Measurements from ENCODE around the gene ZNF507.

DNA sequence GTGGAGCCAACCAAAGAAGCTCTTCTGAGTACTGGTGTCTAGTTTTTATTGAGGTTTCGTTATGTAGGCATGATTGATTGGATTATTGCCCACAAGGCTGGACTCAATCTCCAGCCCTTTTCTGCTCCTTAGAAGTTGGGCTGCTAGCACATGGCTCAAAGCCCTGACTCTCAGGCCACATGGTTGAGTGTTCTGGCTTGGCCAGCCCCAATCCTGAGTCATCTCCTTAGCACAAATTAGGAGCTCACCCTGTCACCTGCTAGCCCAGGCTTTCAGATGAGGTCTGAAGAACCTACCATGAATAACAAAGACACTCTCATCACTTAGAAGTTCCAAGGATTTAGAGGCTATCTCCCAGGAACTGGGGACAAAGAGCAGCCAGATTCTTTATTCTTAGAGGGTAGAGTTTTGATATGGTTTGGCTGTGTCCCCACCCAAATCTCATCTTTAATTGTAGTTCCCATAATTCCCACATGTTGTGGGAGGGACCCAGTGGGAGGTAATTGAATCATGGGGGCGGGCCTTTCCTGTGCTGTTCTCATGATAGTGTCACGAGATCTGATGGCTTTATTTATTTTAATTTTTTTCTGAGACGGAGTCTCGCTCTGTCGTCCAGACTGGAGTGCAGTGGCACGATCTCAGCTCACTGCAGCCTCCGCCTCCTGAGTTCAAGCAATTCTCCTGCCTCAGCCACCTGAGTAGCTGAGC lies 71.5 kb downstream of the ZNF507 start:
- TF ChIP-seq, protein P1, sequence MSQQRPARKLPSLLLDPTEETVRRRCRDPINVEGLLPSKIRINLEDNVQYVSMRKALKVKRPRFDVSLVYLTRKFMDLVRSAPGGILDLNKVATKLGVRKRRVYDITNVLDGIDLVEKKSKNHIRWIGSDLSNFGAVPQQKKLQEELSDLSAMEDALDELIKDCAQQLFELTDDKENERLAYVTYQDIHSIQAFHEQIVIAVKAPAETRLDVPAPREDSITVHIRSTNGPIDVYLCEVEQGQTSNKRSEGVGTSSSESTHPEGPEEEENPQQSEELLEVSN (IDR thresholded peaks at IDR 0.05) = no peak
- TF ChIP-seq, protein P2, sequence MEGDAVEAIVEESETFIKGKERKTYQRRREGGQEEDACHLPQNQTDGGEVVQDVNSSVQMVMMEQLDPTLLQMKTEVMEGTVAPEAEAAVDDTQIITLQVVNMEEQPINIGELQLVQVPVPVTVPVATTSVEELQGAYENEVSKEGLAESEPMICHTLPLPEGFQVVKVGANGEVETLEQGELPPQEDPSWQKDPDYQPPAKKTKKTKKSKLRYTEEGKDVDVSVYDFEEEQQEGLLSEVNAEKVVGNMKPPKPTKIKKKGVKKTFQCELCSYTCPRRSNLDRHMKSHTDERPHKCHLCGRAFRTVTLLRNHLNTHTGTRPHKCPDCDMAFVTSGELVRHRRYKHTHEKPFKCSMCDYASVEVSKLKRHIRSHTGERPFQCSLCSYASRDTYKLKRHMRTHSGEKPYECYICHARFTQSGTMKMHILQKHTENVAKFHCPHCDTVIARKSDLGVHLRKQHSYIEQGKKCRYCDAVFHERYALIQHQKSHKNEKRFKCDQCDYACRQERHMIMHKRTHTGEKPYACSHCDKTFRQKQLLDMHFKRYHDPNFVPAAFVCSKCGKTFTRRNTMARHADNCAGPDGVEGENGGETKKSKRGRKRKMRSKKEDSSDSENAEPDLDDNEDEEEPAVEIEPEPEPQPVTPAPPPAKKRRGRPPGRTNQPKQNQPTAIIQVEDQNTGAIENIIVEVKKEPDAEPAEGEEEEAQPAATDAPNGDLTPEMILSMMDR (IDR thresholded peaks at IDR 0.05; ENCODE audit: control extremely low read depth in 1 of 3, insufficient read depth in 1 of 3, low read depth in 1 of 3, low read length in 3 of 3) = no peak
- TF ChIP-seq EP300 (IDR thresholded peaks at IDR 0.05; ENCODE audit: borderline replicate concordance in 1 of 2, low read depth in 2 of 2, low read length in 2 of 2) (no peak), POLR2A (IDR thresholded peaks at IDR 0.05; ENCODE audit: control extremely low read depth in 1 of 2, low read depth in 2 of 2, low read length in 2 of 2) (no peak)
- TF ChIP-seq, protein P3, sequence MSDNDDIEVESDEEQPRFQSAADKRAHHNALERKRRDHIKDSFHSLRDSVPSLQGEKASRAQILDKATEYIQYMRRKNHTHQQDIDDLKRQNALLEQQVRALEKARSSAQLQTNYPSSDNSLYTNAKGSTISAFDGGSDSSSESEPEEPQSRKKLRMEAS (IDR thresholded peaks at IDR 0.05) = peak; percentile 43; the same call in 1 of the 2 replicates
